ACHN (cell line): ENCODE results near the gene IL22RA2.

Experiments
- DNase-seq: peaks from one replicate; pipeline ENCODE4 v3.0.0-alpha.2; 2015
- in situ Hi-C: cut with HindIII; loops from 2 replicates; pipeline ENCODE4 v1.10.0; 2017; ENCODE audit warnings: low sequenced_read_pairs, low pct_ligation_motif_present, low pct_unique_long_range_greater_than_20kb

The IL22RA2 gene

GRCh38 chr6:137171824-137172733 is 1.4 kb downstream of the IL22RA2 start:
- in situ Hi-C loops, result no loop called here
- no peak for DNase-seq

- DNase-seq, result no peak
- in situ Hi-C loops, result no loop called here
Observed at GRCh38 chr6:137171053-137171374, 2.4 kb downstream of the IL22RA2 start.

- in situ Hi-C loops, result no loop called here
- no peak for DNase-seq
Observed at GRCh38 chr6:137170266-137171052, 3.0 kb downstream of the IL22RA2 start.

GRCh38 chr6:137167702-137168377 is 5.6 kb downstream of the IL22RA2 start:
- in situ Hi-C loops, result no loop called here

GRCh38 chr6:137166247-137167098 is 7.0 kb downstream of the IL22RA2 start:
- no peak for DNase-seq
- in situ Hi-C loops, result no loop called here

More at GRCh38 chr6:137167702-137168377, 5.6 kb downstream of the IL22RA2 start:
- DNase-seq, result no peak

GRCh38 chr6:137165375-137166246 is 7.8 kb downstream of the IL22RA2 start:
- in situ Hi-C loops, result no loop called here
- no peak for DNase-seq

GRCh38 chr6:137163732-137164318 is 9.6 kb downstream of the IL22RA2 start:
- no peak for DNase-seq
- in situ Hi-C loops, result no loop called here

GRCh38 chr6:137162692-137163306 is 10.6 kb downstream of the IL22RA2 start:
- DNase-seq, result no peak
- in situ Hi-C loops, result no loop called here

- no peak for DNase-seq
- in situ Hi-C loops, result no loop called here
Observed at GRCh38 chr6:137161949-137162348, 11.5 kb downstream of the IL22RA2 start.

GRCh38 chr6:137160763-137161162 is 12.7 kb downstream of the IL22RA2 start:
- in situ Hi-C loops, result no loop called here
- no peak for DNase-seq

- in situ Hi-C loops, result no loop called here
- no peak for DNase-seq
Observed at GRCh38 chr6:137159912-137160311, 13.5 kb downstream of the IL22RA2 start.

- DNase-seq, result no peak
- in situ Hi-C loops, result no loop called here
Observed at GRCh38 chr6:137157601-137158000, 15.8 kb downstream of the IL22RA2 start.

- DNase-seq, result no peak
Observed at GRCh38 chr6:137156650-137157049, 16.8 kb downstream of the IL22RA2 start.

GRCh38 chr6:137155830-137156229 is 17.6 kb downstream of the IL22RA2 start:
- no peak for DNase-seq
- in situ Hi-C loops, result no loop called here

More at GRCh38 chr6:137156650-137157049, 16.8 kb downstream of the IL22RA2 start:
- in situ Hi-C loops, result no loop called here

- in situ Hi-C loops, result no loop called here
- DNase-seq, result no peak
Observed at GRCh38 chr6:137150072-137150471, 23.4 kb downstream of the IL22RA2 start.

- in situ Hi-C loops, result no loop called here
- no peak for DNase-seq
Observed at GRCh38 chr6:137149035-137149393, 24.4 kb downstream of the IL22RA2 start.
